Ishikawa (cell line): Measurements from ENCODE around the gene CCSER1.

Source experiments
- EP300 ChIP-seq: IDR thresholded peaks from 2 replicates; pipeline ENCODE4 v1.6.1; 2012; ENCODE audit warnings: borderline replicate concordance
- FOXM1 ChIP-seq: IDR thresholded peaks from 2 replicates; pipeline ENCODE4 v1.6.1; 2012; ENCODE audit warnings: low read depth, borderline replicate concordance
- NFIC ChIP-seq: IDR thresholded peaks from 2 replicates; pipeline ENCODE4 v1.6.1; 2012
- RAD21 ChIP-seq: IDR thresholded peaks from 2 replicates; pipeline ENCODE4 v1.6.1; 2012; ENCODE audit warnings: low read depth
- TEAD4 ChIP-seq: IDR thresholded peaks from 2 replicates; pipeline ENCODE4 v1.6.1; 2012
- TF ChIP-seq, protein P1 (sequence below): IDR thresholded peaks from 2 replicates; pipeline ENCODE4 v1.6.1; 2012; ENCODE audit warnings: low read depth, mild to moderate bottlenecking
- TF ChIP-seq, protein P2 (sequence below): IDR thresholded peaks from 2 replicates; pipeline ENCODE4 v1.6.1; 2012

DNA sequence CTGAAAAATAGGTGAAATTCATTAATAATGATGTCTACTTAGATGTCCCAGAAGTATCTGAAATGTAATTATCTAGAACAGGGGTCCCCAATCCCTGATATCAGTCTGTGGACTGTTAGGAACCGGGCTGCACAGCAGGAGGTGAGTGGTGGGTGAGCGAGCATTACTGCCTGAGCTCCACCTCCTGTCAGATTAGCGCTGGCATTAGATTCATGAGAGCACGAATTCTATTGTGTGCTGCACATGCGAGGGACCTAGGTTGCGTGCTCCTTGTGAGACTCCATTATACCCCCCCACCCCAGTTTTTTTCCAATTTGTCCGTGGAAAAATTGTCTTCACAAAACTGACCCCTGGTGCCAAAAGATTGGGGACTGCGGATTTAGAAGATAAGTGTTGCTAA, 458.8 kb downstream of the CCSER1 start:
- no peak for TF ChIP-seq RAD21
- TF ChIP-seq, protein P1, sequence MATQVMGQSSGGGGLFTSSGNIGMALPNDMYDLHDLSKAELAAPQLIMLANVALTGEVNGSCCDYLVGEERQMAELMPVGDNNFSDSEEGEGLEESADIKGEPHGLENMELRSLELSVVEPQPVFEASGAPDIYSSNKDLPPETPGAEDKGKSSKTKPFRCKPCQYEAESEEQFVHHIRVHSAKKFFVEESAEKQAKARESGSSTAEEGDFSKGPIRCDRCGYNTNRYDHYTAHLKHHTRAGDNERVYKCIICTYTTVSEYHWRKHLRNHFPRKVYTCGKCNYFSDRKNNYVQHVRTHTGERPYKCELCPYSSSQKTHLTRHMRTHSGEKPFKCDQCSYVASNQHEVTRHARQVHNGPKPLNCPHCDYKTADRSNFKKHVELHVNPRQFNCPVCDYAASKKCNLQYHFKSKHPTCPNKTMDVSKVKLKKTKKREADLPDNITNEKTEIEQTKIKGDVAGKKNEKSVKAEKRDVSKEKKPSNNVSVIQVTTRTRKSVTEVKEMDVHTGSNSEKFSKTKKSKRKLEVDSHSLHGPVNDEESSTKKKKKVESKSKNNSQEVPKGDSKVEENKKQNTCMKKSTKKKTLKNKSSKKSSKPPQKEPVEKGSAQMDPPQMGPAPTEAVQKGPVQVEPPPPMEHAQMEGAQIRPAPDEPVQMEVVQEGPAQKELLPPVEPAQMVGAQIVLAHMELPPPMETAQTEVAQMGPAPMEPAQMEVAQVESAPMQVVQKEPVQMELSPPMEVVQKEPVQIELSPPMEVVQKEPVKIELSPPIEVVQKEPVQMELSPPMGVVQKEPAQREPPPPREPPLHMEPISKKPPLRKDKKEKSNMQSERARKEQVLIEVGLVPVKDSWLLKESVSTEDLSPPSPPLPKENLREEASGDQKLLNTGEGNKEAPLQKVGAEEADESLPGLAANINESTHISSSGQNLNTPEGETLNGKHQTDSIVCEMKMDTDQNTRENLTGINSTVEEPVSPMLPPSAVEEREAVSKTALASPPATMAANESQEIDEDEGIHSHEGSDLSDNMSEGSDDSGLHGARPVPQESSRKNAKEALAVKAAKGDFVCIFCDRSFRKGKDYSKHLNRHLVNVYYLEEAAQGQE = no peak
- TF ChIP-seq TEAD4 = no peak
- no peak for TF ChIP-seq FOXM1
- no peak for TF ChIP-seq NFIC
- TF ChIP-seq EP300 = no peak
- TF ChIP-seq, protein P2, sequence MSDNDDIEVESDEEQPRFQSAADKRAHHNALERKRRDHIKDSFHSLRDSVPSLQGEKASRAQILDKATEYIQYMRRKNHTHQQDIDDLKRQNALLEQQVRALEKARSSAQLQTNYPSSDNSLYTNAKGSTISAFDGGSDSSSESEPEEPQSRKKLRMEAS = no peak
